H9 (cell line): Measurements from ENCODE around the gene RAPH1. TPM values are rescaled to one million over a fixed set of nuclear protein-coding genes. Genes with fewer than 3 reads are reported as not detected.

Experiments
- DNase-seq: peaks from one replicate; pipeline ENCODE4 v3.0.0-alpha.2; 2017
- H2AFZ ChIP-seq: one replicate; pipeline ENCODE4 v1.6.1; 2013; ENCODE audit warnings: mild to moderate bottlenecking, low read length, control low read depth, moderate library complexity
- H2AK5ac ChIP-seq: 2 replicates; pipeline ENCODE4 v1.6.1; 2013; ENCODE audit warnings: low read length, control low read depth, mixed read lengths; ENCODE audit not compliant: insufficient read length
- H2BK120ac ChIP-seq: one replicate; pipeline ENCODE4 v1.6.1; 2013; ENCODE audit warnings: low read depth, mild to moderate bottlenecking, low read length, control low read depth, inconsistent platforms; ENCODE audit not compliant: poor library complexity, severe bottlenecking
- H2BK12ac ChIP-seq: 2 replicates; pipeline ENCODE4 v1.6.1; 2013; ENCODE audit warnings: low read length, control low read depth, mixed read lengths, low read depth; ENCODE audit not compliant: insufficient read length
- H2BK15ac ChIP-seq: 2 replicates; pipeline ENCODE4 v1.6.1; 2013; ENCODE audit warnings: low read depth, low read length, control low read depth
- H2BK20ac ChIP-seq: one replicate; pipeline ENCODE4 v1.6.1; 2013; ENCODE audit warnings: low read depth, mild to moderate bottlenecking, low read length, control low read depth, inconsistent platforms; ENCODE audit not compliant: poor library complexity, severe bottlenecking
- H2BK5ac ChIP-seq: 2 replicates; pipeline ENCODE4 v1.6.1; 2013; ENCODE audit warnings: low read length, control low read depth, mixed read lengths; ENCODE audit not compliant: insufficient read length
- H3K14ac ChIP-seq: 2 replicates; pipeline ENCODE4 v1.6.1; 2013; ENCODE audit warnings: low read length, control low read depth; ENCODE audit not compliant: insufficient read depth
- H3K18ac ChIP-seq: 2 replicates; pipeline ENCODE4 v1.6.1; 2013; ENCODE audit warnings: low read depth, mild to moderate bottlenecking, mixed read lengths, low read length, control low read depth; ENCODE audit not compliant: insufficient read length
- H3K23ac ChIP-seq: 2 replicates; pipeline ENCODE4 v1.6.1; 2013; ENCODE audit warnings: low read length, control low read depth, mixed read lengths, low read depth; ENCODE audit not compliant: insufficient read length
- H3K23me2 ChIP-seq: 2 replicates; pipeline ENCODE4 v1.6.1; 2013; ENCODE audit warnings: low read depth, mild to moderate bottlenecking, mixed read lengths, low read length, control low read depth; ENCODE audit not compliant: insufficient read length, poor library complexity, severe bottlenecking
- H3K27ac ChIP-seq: 2 replicates; pipeline ENCODE4 v1.5.1; 2013; ENCODE audit warnings: low read length, control low read depth, mixed read lengths, low read depth; ENCODE audit not compliant: insufficient read length
- H3K27me3 ChIP-seq: 2 replicates; pipeline ENCODE4 v1.6.1; 2013; ENCODE audit warnings: low read length, control low read depth, inconsistent platforms; ENCODE audit not compliant: insufficient read depth
- H3K4ac ChIP-seq: 2 replicates; pipeline ENCODE4 v1.6.1; 2013; ENCODE audit warnings: low read depth, mild to moderate bottlenecking, control low read depth, inconsistent platforms, low read length, moderate library complexity
- H3K4me1 ChIP-seq: 2 replicates; pipeline ENCODE4 v1.6.1; 2013; ENCODE audit warnings: low read length, control low read depth, inconsistent platforms; ENCODE audit not compliant: insufficient read depth
- H3K4me2 ChIP-seq: 2 replicates; pipeline ENCODE4 v1.6.1; 2013; ENCODE audit warnings: low read length, control low read depth, mixed read lengths; ENCODE audit not compliant: insufficient read length, insufficient read depth
- H3K56ac ChIP-seq: 2 replicates; pipeline ENCODE4 v1.6.1; 2013; ENCODE audit warnings: low read depth, mild to moderate bottlenecking, mixed read lengths, low read length, control low read depth; ENCODE audit not compliant: insufficient read length
- H3K79me1 ChIP-seq: 2 replicates; pipeline ENCODE4 v1.6.1; 2013; ENCODE audit warnings: low read depth, mild to moderate bottlenecking, moderate library complexity, low read length, control low read depth, inconsistent platforms; ENCODE audit not compliant: insufficient read depth, poor library complexity, severe bottlenecking
- H3K79me2 ChIP-seq: 2 replicates; pipeline ENCODE4 v1.6.1; 2013; ENCODE audit warnings: low read length, control low read depth, inconsistent platforms; ENCODE audit not compliant: insufficient read depth
- H3K9ac ChIP-seq: 2 replicates; pipeline ENCODE4 v1.6.1; 2013; ENCODE audit warnings: low read length, control low read depth, mixed read lengths; ENCODE audit not compliant: insufficient read length; ENCODE audit errors: extremely low read depth
- H3K9me3 ChIP-seq: one replicate; pipeline ENCODE4 v1.6.1; 2013; ENCODE audit warnings: low read depth, low read length, inconsistent platforms; ENCODE audit not compliant: control insufficient read depth
- H3T11ph ChIP-seq: one replicate; pipeline ENCODE4 v1.6.1; 2013; ENCODE audit warnings: mild to moderate bottlenecking, low read length, control low read depth, inconsistent platforms
- H4K20me1 ChIP-seq: one replicate; pipeline ENCODE4 v1.6.1; 2013; ENCODE audit not compliant: control insufficient read depth, insufficient read length, insufficient read depth
- H4K5ac ChIP-seq: 2 replicates; pipeline ENCODE4 v1.6.1; 2013; ENCODE audit warnings: low read depth, mild to moderate bottlenecking, mixed read lengths, low read length, control low read depth; ENCODE audit not compliant: insufficient read length
- H4K8ac ChIP-seq: replicated peaks from 2 replicates; pipeline ENCODE4 v1.6.1; 2013; ENCODE audit warnings: low read length, control low read depth, mixed read lengths, low read depth; ENCODE audit not compliant: insufficient read length
- H4K91ac ChIP-seq: 2 replicates; pipeline ENCODE4 v1.6.1; 2013; ENCODE audit warnings: low read depth, mild to moderate bottlenecking, moderate library complexity, mixed read lengths, low read length, control low read depth; ENCODE audit not compliant: insufficient read length
- H3K27ac Mint-ChIP-seq, 3 experiments: 2 replicates in 2 of 3; 3 replicates in 1 of 3; pipeline ENCODE4 v1.8.0; 2020 to 2021; ENCODE audit warnings: mixed read lengths in 3 of 3, mild to moderate bottlenecking in 1 of 3, moderate library complexity in 1 of 3
- H3K27me3 Mint-ChIP-seq: 2 replicates; pipeline ENCODE4 v1.8.0; 2021; ENCODE audit warnings: low read depth, mild to moderate bottlenecking, moderate library complexity, mixed read lengths
- H3K36me3 Mint-ChIP-seq, 3 experiments: 2 replicates in 2 of 3; 3 replicates in 1 of 3; pipeline ENCODE4 v1.8.0; 2020 to 2021; ENCODE audit warnings: low read depth in 3 of 3, mixed read lengths in 3 of 3; ENCODE audit not compliant: insufficient read depth in 1 of 3
- H3K4me1 Mint-ChIP-seq, 2 experiments: 2 replicates each; pipeline ENCODE4 v1.8.0; 2020; ENCODE audit warnings: mixed read lengths in 2 of 2
- H3K4me3 Mint-ChIP-seq, 2 experiments: 2 replicates in 1 of 2; 3 replicates in 1 of 2; pipeline ENCODE4 v1.8.0; 2020 to 2021; ENCODE audit warnings: mild to moderate bottlenecking in 2 of 2, mixed read lengths in 2 of 2, moderate library complexity in 1 of 2
- H3K9me3 Mint-ChIP-seq, 2 experiments: 2 replicates in 1 of 2; 3 replicates in 1 of 2; pipeline ENCODE4 v1.8.0; 2020; ENCODE audit warnings: mild to moderate bottlenecking in 2 of 2, mixed read lengths in 2 of 2, moderate library complexity in 1 of 2
- CTCF ChIP-seq: fragments of 200-600 bp; sonication (generic); conservative IDR thresholded peaks from 3 replicates; pipeline ENCODE4 v1.8.0; 2021; ENCODE audit warnings: antibody characterized with exemption, mild to moderate bottlenecking
- WGBS: extraction: QIAGEN DNeasy Blood & Tissue Kit; methylation state at CpG from one replicate; pipeline ENCODE4 v1.1.7; 2013; ENCODE audit warnings: missing lambda C conversion rate, low lambda C conversion rate, mixed read lengths; ENCODE audit not compliant: insufficient read length; ENCODE audit errors: extremely low coverage; 5-methylcytosine and 5-hydroxymethylcytosine counted together
- total RNA-seq: library from RNA; stranded (reverse); gene quantifications from 2 replicates; pipeline ENCODE4 v1.2.1, GENCODE V29; 2021

RAPH1 gene
- total RNA-seq, 1 experiment from 2014 or later: 17.1 TPM

- no peak overlapping the region for H3K14ac ChIP-seq
- no peaks in the 10 kb centered on the region for H3K79me2 ChIP-seq
- H3K4me2 ChIP-seq: no peak overlapping the region
- no peak overlapping the region for H3T11ph ChIP-seq
- H4K91ac ChIP-seq: no peak overlapping the region
- no peak overlapping the region for H2AFZ ChIP-seq
- no peak overlapping the region for H4K5ac ChIP-seq
- H2BK15ac ChIP-seq: no peak overlapping the region
- no peaks in the 10 kb centered on the region for H3K23me2 ChIP-seq
- no peak overlapping the region for H2BK20ac ChIP-seq
- no peak overlapping the region for H2BK12ac ChIP-seq
- Mint-ChIP-seq H3K27ac (no peak overlapping the region), H3K4me1 (no peaks in the 10 kb centered on the region), H3K9me3 (no peaks in the 10 kb centered on the region), H3K4me3 (no peak overlapping the region), H3K27me3 (no peaks in the 10 kb centered on the region), H3K36me3 (peaks cover 7 to 36% (median 24%) of the 10 kb centered on the region in 3 experiments; a peak in 6 of 7 replicates)
- no peak for DNase-seq
- H3K18ac ChIP-seq: no peak overlapping the region
- no peaks in the 10 kb centered on the region for H3K79me1 ChIP-seq
- no peak overlapping the region for H3K27ac ChIP-seq
- no peak overlapping the region for H4K8ac ChIP-seq
- H3K4me1 ChIP-seq: no peaks in the 10 kb centered on the region
- H2BK120ac ChIP-seq: no peak overlapping the region
- no peak overlapping the region for H3K9ac ChIP-seq
- no peaks in the 10 kb centered on the region for H3K27me3 ChIP-seq
- H3K56ac ChIP-seq: no peak overlapping the region
- H4K20me1 ChIP-seq: no peaks in the 10 kb centered on the region
- H3K9me3 ChIP-seq: no peaks in the 10 kb centered on the region
- H2BK5ac ChIP-seq: no peak overlapping the region
- no peak for TF ChIP-seq CTCF
- no peak overlapping the region for H3K4ac ChIP-seq
- no CpG with 5 or more reads among the region's 2 CpGs for WGBS
- no peak overlapping the region for H3K23ac ChIP-seq
- no peak overlapping the region for H2AK5ac ChIP-seq
Measured at GRCh38 chr2:203492965-203493364, 42.1 kb downstream of the RAPH1 start.
